Fibroblast of mammary gland (primary cell): ENCODE data around the gene HK2.

ENCODE experiments used
- DNase-seq: peaks from one replicate; pipeline ENCODE4 v3.0.0-alpha.2; 2010; ENCODE audit warnings: low read depth
- H3K4me3 ChIP-seq: 2 replicates; pipeline ENCODE4 v1.5.1; 2011; ENCODE audit warnings: low read depth, mild to moderate bottlenecking, low read length, moderate library complexity; ENCODE audit not compliant: control insufficient read depth
- CTCF ChIP-seq: conservative IDR thresholded peaks from 2 replicates; pipeline ENCODE4 v1.5.1; 2011; ENCODE audit warnings: low read depth, low read length, inconsistent platforms; ENCODE audit not compliant: control insufficient read depth, insufficient read depth

The HK2 gene

GRCh38 chr2:74822771-74823566, 11.0 kb upstream of the HK2 start:
- no peak overlapping the region for H3K4me3 ChIP-seq
- TF ChIP-seq CTCF = no peak
- DNase-seq = no peak

- TF ChIP-seq CTCF = no peak
- no peak for DNase-seq
- H3K4me3 ChIP-seq = no peak overlapping the region
These were observed 9.2 kb upstream of the HK2 start for GRCh38 chr2:74824679-74825078.

- no peak overlapping the region for H3K4me3 ChIP-seq
- DNase-seq = no peak
- TF ChIP-seq CTCF = no peak
These were observed 5.4 kb upstream of the HK2 start for GRCh38 chr2:74828543-74828942.

GRCh38 chr2:74831693-74832530, 2.0 kb upstream of the HK2 start:
- peak; percentile 60 for DNase-seq
- no peak for TF ChIP-seq CTCF
- no peak overlapping the region for H3K4me3 ChIP-seq

- peak overlapping the region; percentile 66 for H3K4me3 ChIP-seq
- peak; percentile 12 for DNase-seq
These were observed 386 bp downstream of the HK2 start for GRCh38 chr2:74834234-74834791.

- no peak for TF ChIP-seq CTCF
- H3K4me3 ChIP-seq = peak overlapping the region; percentile 66
- peak; percentile 48 for DNase-seq
These were observed 1.1 kb downstream of the HK2 start for GRCh38 chr2:74834792-74835755.
